Karpas-422 (cell line): ENCODE measurements around the gene ATPAF1. TPM values are rescaled to one million over a fixed set of nuclear protein-coding genes. Genes with fewer than 3 reads are reported as not detected.
"Not testable (repeated sequence)": the region's sequence is repeated elsewhere in the genome, so short reads cannot be mapped to it uniquely, and the experiment has no call there.

Experiments
- DNase-seq: peaks from one replicate; pipeline ENCODE4 v3.0.0-alpha.2; 2015
- H2AFZ ChIP-seq: fragments of 200-600 bp; sonication (generic); 2 replicates; pipeline ENCODE4 v1.6.1; 2014; ENCODE audit warnings: antibody characterized with exemption, low read length, mixed read lengths
- H3K27ac ChIP-seq: fragments of 200-600 bp; sonication (generic); 2 replicates; pipeline ENCODE4 v1.5.1; 2014; ENCODE audit warnings: mild to moderate bottlenecking, low read length, moderate library complexity
- H3K27me3 ChIP-seq: fragments of 200-600 bp; sonication (generic); 2 replicates; pipeline ENCODE4 v1.6.1; 2014; ENCODE audit warnings: low read length, mixed read lengths
- H3K36me3 ChIP-seq: fragments of 200-600 bp; sonication (generic); 2 replicates; pipeline ENCODE4 v1.6.1; 2014; ENCODE audit warnings: low read length, mixed read lengths; ENCODE audit not compliant: insufficient read depth
- H3K4me1 ChIP-seq: fragments of 200-600 bp; sonication (generic); 2 replicates; pipeline ENCODE4 v1.6.1; 2014; ENCODE audit warnings: mild to moderate bottlenecking, low read length, mixed read lengths
- H3K4me2 ChIP-seq: fragments of 200-600 bp; sonication (generic); 2 replicates; pipeline ENCODE4 v1.6.1; 2014; ENCODE audit warnings: low read length, low read depth, mild to moderate bottlenecking; ENCODE audit not compliant: poor library complexity, severe bottlenecking
- H3K4me3 ChIP-seq: fragments of 200-600 bp; sonication (generic); 2 replicates; pipeline ENCODE4 v1.5.1; 2014; ENCODE audit warnings: mild to moderate bottlenecking, antibody characterized with exemption, low read length, mixed read lengths
- H3K79me2 ChIP-seq: fragments of 200-600 bp; sonication (generic); 2 replicates; pipeline ENCODE4 v1.6.1; 2014; ENCODE audit warnings: mild to moderate bottlenecking, low read length, mixed read lengths
- H3K9ac ChIP-seq: fragments of 200-600 bp; sonication (generic); 2 replicates; pipeline ENCODE4 v1.6.0; 2014; ENCODE audit warnings: low read length
- H3K9me2 ChIP-seq: fragments of 200-600 bp; sonication (generic), shearing (Covaris generic); replicated peaks from 2 replicates; pipeline ENCODE4 v1.6.0; 2014; ENCODE audit warnings: mild to moderate bottlenecking, low read length, moderate library complexity; ENCODE audit not compliant: insufficient read depth
- H3K9me3 ChIP-seq: fragments of 300-700, 200-600 bp; sonication (generic); 2 replicates; pipeline ENCODE4 v1.6.1; 2014; ENCODE audit warnings: low read length, mixed read lengths
- H4K20me1 ChIP-seq: fragments of 200-600 bp; sonication (generic); 2 replicates; pipeline ENCODE4 v1.6.1; 2014; ENCODE audit warnings: mild to moderate bottlenecking, antibody characterized with exemption, low read length, low read depth; ENCODE audit not compliant: insufficient read depth
- total RNA-seq: library from RNA; depleted of rRNA; stranded (reverse); fragments of >200 nt; shearing (Covaris generic); gene quantifications from 2 replicates; pipeline ENCODE4 v1.2.3, GENCODE V29; 2014; ENCODE audit warnings: low replicate concordance

The ATPAF1 gene
- total RNA-seq, 1 experiment from 2014 or later, result 81.2 TPM

GRCh38 chr1:46660116-46660515 is 8.0 kb downstream of the ATPAF1 start:
- H3K27me3 ChIP-seq, H3K9me3 ChIP-seq, DNase-seq, H2AFZ ChIP-seq, H3K9me2 ChIP-seq, H4K20me1 ChIP-seq, H3K4me3 ChIP-seq, H3K27ac ChIP-seq, H3K4me1 ChIP-seq, H3K4me2 ChIP-seq, H3K9ac ChIP-seq: not testable (repeated sequence)
- peaks cover 15% of the 10 kb centered on the region for H3K79me2 ChIP-seq
- H3K36me3 ChIP-seq, result peaks cover 51% of the 10 kb centered on the region

- no peaks in the 10 kb centered on the region for H3K27me3 ChIP-seq
- no peaks in the 10 kb centered on the region for H3K9me3 ChIP-seq
- no peak overlapping the region for H3K4me2 ChIP-seq
- no peak overlapping the region for H2AFZ ChIP-seq
- no peak overlapping the region for H3K27ac ChIP-seq
- H3K79me2 ChIP-seq, result peaks cover 8% of the 10 kb centered on the region
- peaks cover 50% of the 10 kb centered on the region for H3K36me3 ChIP-seq
- H4K20me1 ChIP-seq, result no peaks in the 10 kb centered on the region
- no peak overlapping the region for H3K9ac ChIP-seq
- DNase-seq, result no peak
- no peak overlapping the region for H3K4me3 ChIP-seq
- no peaks in the 10 kb centered on the region for H3K9me2 ChIP-seq
- H3K4me1 ChIP-seq, result no peaks in the 10 kb centered on the region
These were observed 8.8 kb downstream of the ATPAF1 start for GRCh38 chr1:46659307-46659870.

- Histone ChIP-seq H2AFZ (no peak overlapping the region), H3K4me3 (no peak overlapping the region), H3K27me3 (no peaks in the 10 kb centered on the region), H3K4me1 (no peaks in the 10 kb centered on the region), H3K9me2 (no peaks in the 10 kb centered on the region), H3K4me2 (no peak overlapping the region), H3K9me3 (no peaks in the 10 kb centered on the region), H3K79me2 (peaks cover 4% of the 10 kb centered on the region; the same call in 1 of the 2 replicates), H3K9ac (no peak overlapping the region), H4K20me1 (no peaks in the 10 kb centered on the region), H3K36me3 (peaks cover 48% of the 10 kb centered on the region), H3K27ac (no peak overlapping the region)
- no peak for DNase-seq
These were observed 10.4 kb downstream of the ATPAF1 start for GRCh38 chr1:46657775-46658174.

GRCh38 chr1:46656643-46657042 is 11.5 kb downstream of the ATPAF1 start:
- no peaks in the 10 kb centered on the region for H3K27me3 ChIP-seq
- no peaks in the 10 kb centered on the region for H4K20me1 ChIP-seq
- peaks cover 4% of the 10 kb centered on the region; the same call in 1 of the 2 replicates for H3K79me2 ChIP-seq
- DNase-seq, result no peak
- H3K4me2 ChIP-seq, result no peak overlapping the region
- no peak overlapping the region for H3K27ac ChIP-seq
- H3K4me1 ChIP-seq, result no peaks in the 10 kb centered on the region
- H3K4me3 ChIP-seq, result no peak overlapping the region
- H3K9me2 ChIP-seq, result no peaks in the 10 kb centered on the region
- no peak overlapping the region for H2AFZ ChIP-seq
- H3K9ac ChIP-seq, result no peak overlapping the region
- peaks cover 59% of the 10 kb centered on the region for H3K36me3 ChIP-seq
- H3K9me3 ChIP-seq, result no peaks in the 10 kb centered on the region

GRCh38 chr1:46655848-46656247 is 12.3 kb downstream of the ATPAF1 start:
- Histone ChIP-seq H3K79me2 (peaks cover 2% of the 10 kb centered on the region; the same call in 1 of the 2 replicates), H3K36me3 (peaks cover 59% of the 10 kb centered on the region), H2AFZ (no peak overlapping the region), H3K27me3 (no peaks in the 10 kb centered on the region), H3K27ac (no peak overlapping the region), H3K9me3 (no peaks in the 10 kb centered on the region), H4K20me1 (no peaks in the 10 kb centered on the region), H3K4me1 (no peaks in the 10 kb centered on the region), H3K9ac (no peak overlapping the region), H3K9me2 (no peaks in the 10 kb centered on the region), H3K4me2 (no peak overlapping the region), H3K4me3 (no peak overlapping the region)
- no peak for DNase-seq

GRCh38 chr1:46654698-46655097 is 13.5 kb downstream of the ATPAF1 start:
- not testable (repeated sequence) for H3K4me1 ChIP-seq, H3K4me2 ChIP-seq, H3K79me2 ChIP-seq, H3K27me3 ChIP-seq, H3K9me2 ChIP-seq, H2AFZ ChIP-seq, H3K9me3 ChIP-seq, DNase-seq, H3K9ac ChIP-seq, H3K27ac ChIP-seq, H3K4me3 ChIP-seq, H4K20me1 ChIP-seq
- peaks cover 70% of the 10 kb centered on the region for H3K36me3 ChIP-seq

- Histone ChIP-seq H4K20me1 (no peaks in the 10 kb centered on the region), H3K9ac (no peak overlapping the region), H2AFZ (no peak overlapping the region), H3K79me2 (no peaks in the 10 kb centered on the region), H3K4me2 (no peak overlapping the region), H3K4me3 (no peak overlapping the region), H3K27ac (no peak overlapping the region), H3K36me3 (peaks cover 67% of the 10 kb centered on the region), H3K9me3 (no peaks in the 10 kb centered on the region), H3K9me2 (no peaks in the 10 kb centered on the region), H3K4me1 (no peaks in the 10 kb centered on the region), H3K27me3 (no peaks in the 10 kb centered on the region)
- DNase-seq, result no peak
These were observed 14.2 kb downstream of the ATPAF1 start for GRCh38 chr1:46654012-46654411.

- no peaks in the 10 kb centered on the region for H3K9me2 ChIP-seq
- DNase-seq, result no peak
- no peaks in the 10 kb centered on the region for H3K9me3 ChIP-seq
- no peaks in the 10 kb centered on the region for H3K4me1 ChIP-seq
- H3K36me3 ChIP-seq, result peaks cover 67% of the 10 kb centered on the region
- no peaks in the 10 kb centered on the region for H3K27me3 ChIP-seq
- H3K4me3 ChIP-seq, result no peak overlapping the region
- no peak overlapping the region for H3K9ac ChIP-seq
- H3K79me2 ChIP-seq, result no peaks in the 10 kb centered on the region
- no peaks in the 10 kb centered on the region for H4K20me1 ChIP-seq
- H3K27ac ChIP-seq, result no peak overlapping the region
- H3K4me2 ChIP-seq, result no peak overlapping the region
- no peak overlapping the region for H2AFZ ChIP-seq
These were observed 14.7 kb downstream of the ATPAF1 start for GRCh38 chr1:46653405-46653958.
